ENCODE measurements around the gene PAGR1.
"Not testable (repeated sequence)": the region's sequence is repeated elsewhere in the genome, so short reads cannot be mapped to it uniquely, and the experiment has no call there.

Gene PAGR1

DNA sequence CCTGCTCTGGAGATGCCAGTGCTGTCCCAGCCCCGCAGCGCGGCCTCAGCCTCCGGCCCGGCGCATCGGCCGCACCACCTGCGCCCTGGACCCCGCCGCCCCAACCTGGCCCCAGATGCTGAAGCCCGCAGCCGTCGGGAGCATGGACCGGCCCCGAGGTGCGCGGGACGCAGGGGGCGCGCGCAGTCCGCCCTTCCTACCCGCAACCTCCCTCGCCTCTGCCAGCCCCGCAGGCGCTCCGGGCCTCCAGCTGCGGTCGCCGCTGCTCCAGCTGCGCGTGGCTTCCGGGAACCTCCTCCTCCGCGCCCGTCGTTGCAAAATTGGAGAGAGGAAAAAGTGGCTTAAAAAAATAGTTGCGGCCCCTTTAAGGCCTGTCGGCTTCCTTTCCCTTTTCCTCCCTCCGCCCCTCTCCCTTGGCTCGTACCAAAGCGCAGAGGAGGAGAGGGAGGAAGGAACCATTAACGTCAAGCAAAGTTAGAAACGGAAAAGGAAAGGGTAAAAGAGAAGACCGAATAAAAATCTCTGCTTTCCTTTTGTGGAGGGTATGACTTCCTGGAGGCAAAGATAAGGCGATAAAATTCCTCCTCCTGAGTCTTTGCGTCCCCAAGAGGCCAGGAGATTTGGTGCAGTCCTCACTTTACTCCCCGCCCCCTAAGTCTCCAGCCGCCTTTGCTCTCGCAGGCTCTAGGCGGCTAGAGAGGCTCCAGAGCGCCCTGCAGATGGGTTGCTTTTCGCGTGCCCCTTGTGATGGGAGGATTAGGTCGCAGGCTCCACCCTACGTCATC is 47.1 kb downstream of the PAGR1 start, which contains the start of gene CDIPT:
TSS of gene CDIPT (minus strand) at position 343 of the 785 bp plus-strand sequence. CDS start 369 bp downstream, outside the sequence.
- peak; percentile 71 to 90 (median 87) for DNase-seq (ENCODE audit: low read depth in 3 of 3)

DNA sequence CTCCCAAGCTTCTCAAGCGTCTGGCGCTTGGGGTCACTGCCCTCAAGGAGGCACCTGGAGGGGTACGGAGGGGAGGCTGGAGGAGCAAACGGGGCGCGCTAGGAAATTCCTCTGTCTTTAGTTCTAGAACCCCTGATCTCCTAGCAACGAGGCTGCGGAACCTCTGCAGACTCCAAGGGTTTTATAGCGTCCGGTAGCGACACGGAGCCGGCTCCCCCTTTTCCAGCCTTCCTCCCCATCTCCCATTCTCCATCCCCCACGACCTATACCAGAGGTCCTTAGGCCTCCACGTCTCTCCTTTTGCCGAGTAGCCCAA is 47.7 kb downstream of the PAGR1 start:
- DNase-seq (ENCODE audit: low read depth in 3 of 3), result no peak

DNA sequence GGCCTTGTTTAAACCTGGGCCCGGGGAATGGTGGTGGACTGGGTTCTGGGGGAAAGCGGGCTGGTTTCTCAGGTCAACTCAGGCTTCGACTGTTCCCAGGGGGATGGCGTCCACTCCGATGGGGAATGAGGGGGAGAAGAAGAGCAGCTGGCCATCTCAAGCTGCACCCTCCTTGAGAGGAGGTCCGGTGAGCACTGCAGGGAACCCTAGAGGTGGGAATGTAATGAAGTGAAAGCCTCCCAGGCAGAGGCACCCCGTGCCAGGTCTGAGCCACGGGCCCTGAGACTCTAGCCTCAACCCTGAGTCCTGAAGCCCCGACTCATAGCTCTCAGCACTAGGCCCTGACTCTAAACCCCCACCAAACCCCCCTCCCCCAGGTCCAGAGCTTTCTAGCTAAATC is 48.3 kb downstream of the PAGR1 start:
- DNase-seq (ENCODE audit: low read depth in 3 of 3), result no peak

DNA sequence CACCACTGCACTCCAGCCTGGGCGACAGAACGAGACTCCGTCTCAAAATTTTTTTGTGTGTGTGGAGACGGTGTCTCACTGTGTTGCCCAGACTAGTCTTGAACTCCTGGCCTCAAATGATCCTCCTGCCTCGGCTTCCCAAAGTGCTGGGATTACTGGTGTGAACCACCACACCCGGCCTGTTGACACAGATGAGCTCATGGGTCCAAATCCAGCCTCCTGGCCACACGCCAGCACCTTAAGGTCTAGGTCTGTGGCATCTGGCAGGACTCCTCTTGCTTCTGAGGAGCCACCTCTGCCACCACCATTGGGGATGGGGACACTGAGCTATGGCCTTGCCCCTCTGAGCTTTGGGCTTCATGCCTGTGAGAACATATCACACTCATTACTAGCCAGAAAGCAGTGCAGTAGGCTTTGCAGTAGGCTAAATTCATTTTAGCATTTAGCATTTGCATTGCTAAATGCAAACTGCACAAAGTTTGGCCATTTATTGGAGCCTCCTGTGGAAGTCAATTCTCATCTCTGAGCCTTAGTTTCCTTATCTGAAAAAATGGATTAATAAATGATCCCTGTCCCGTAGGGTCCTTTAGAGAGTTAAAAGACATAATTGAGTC is 52.6 kb downstream of the PAGR1 start:
- DNase-seq (ENCODE audit: low read depth in 3 of 3), result no peak

DNA sequence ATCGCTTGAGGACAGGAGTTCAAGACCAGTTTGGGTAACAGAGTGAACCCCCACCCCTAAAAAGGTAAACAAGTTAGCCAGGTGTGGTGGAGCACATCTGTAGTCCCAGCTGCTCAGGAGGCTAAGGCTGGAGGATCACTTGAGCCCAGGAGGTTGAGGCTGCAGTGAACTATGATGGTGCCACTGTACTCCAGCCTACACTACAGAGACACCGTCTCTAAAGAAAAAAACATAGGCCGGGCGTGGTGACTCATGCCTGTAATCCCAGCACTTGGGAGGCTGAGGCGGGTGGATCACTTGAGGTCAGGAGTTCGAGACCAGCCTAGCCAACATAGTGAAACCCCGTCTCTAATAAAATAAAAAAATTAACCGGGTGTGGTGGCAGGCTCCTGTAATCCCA is 53.1 kb downstream of the PAGR1 start:
- DNase-seq (ENCODE audit: low read depth in 3 of 3), result not testable (repeated sequence)
